HepG2 (cell line): ENCODE measurements around the gene DNMT1. TPM values are rescaled to one million over a fixed set of nuclear protein-coding genes. Genes with fewer than 3 reads are reported as not detected.

ENCODE experiments used
- BORCS8-MEF2B ChIP-seq: sonication (generic); formaldehyde crosslinking; IDR thresholded peaks from 2 replicates; pipeline ENCODE4 v1.8.0; 2022; ENCODE audit warnings: mild to moderate bottlenecking, missing genetic modification reagents
- FOXA1 ChIP-seq, 2 experiments: fragments of 450-650 bp in 1 of 2; sonication (generic) in 1 of 2; formaldehyde crosslinking in 1 of 2; IDR thresholded peaks; 2 replicates each; pipeline versions ENCODE4 v1.4.0 to v1.6.1; 2016 to 2020; ENCODE audit warnings: missing genetic modification reagents in 1 of 2
- GTF3A ChIP-seq: sonication (generic); formaldehyde crosslinking; conservative IDR thresholded peaks from 2 replicates; pipeline ENCODE4 v1.4.0; 2020; ENCODE audit warnings: mild to moderate bottlenecking, missing genetic modification reagents
- NR2F6 ChIP-seq, 2 experiments: IDR thresholded peaks; 2 replicates each; pipeline ENCODE4 v1.6.1; 2016; ENCODE audit warnings: antibody characterized with exemption in 1 of 2, mild to moderate bottlenecking in 1 of 2
- RAD21 ChIP-seq: fragments of 450-650 bp; formaldehyde crosslinking; IDR thresholded peaks from 2 replicates; pipeline ENCODE4 v1.5.0; 2020; ENCODE audit warnings: mild to moderate bottlenecking
- RBFOX2 ChIP-seq: fragments of 200-400 bp; formaldehyde crosslinking; IDR thresholded peaks from 2 replicates; pipeline ENCODE4 v1.6.1; 2017; ENCODE audit warnings: low read depth, mild to moderate bottlenecking, low read length
- SAP130 ChIP-seq: IDR thresholded peaks from 2 replicates; pipeline ENCODE4 v1.6.1; 2016; ENCODE audit warnings: low read depth
- SP1 ChIP-seq, 2 experiments: fragments of 450-650 bp in 1 of 2; sonication (generic) in 1 of 2; formaldehyde crosslinking in 1 of 2; IDR thresholded peaks; 2 replicates each; pipeline versions ENCODE4 v1.4.0 to v1.6.1; 2016 to 2020; ENCODE audit warnings: missing genetic modification reagents in 1 of 2
- TAF1 ChIP-seq: sonication (generic); formaldehyde crosslinking; IDR thresholded peaks from 2 replicates; pipeline ENCODE4 v1.4.0; 2020; ENCODE audit warnings: missing genetic modification reagents
- ZFP82 ChIP-seq: sonication (generic); formaldehyde crosslinking; IDR thresholded peaks from 2 replicates; pipeline ENCODE4 v1.5.1; 2020; ENCODE audit warnings: mild to moderate bottlenecking, missing genetic modification reagents, borderline replicate concordance
- ZNF850 ChIP-seq: sonication (generic); formaldehyde crosslinking; conservative IDR thresholded peaks from 2 replicates; pipeline ENCODE4 v1.9.0; 2021; ENCODE audit warnings: mild to moderate bottlenecking, missing genetic modification reagents
- ZSCAN25 ChIP-seq: sonication (generic); formaldehyde crosslinking; IDR thresholded peaks from 2 replicates; pipeline ENCODE4 v1.8.0; 2022; ENCODE audit warnings: mild to moderate bottlenecking, missing genetic modification reagents
- ZZZ3 ChIP-seq: sonication (generic); formaldehyde crosslinking; IDR thresholded peaks from 2 replicates; pipeline ENCODE4 v1.4.0; 2020; ENCODE audit warnings: missing genetic modification reagents, mild to moderate bottlenecking, borderline replicate concordance
- polyA plus RNA-seq, 8 experiments: library from polyadenylated mRNA; depleted of rRNA in 3 of 8; stranded (reverse) in 7 of 8; unstranded in 1 of 8; fragments of >200 nt; fragmentation: Illumina TruSeq in 4 of 8; extraction: Trizol in 4 of 8; gene quantifications; 2 replicates each; pipeline versions ENCODE4 v1.2.1 to v1.2.3, GENCODE V29; 2011 to 2016; ENCODE audit warnings: low read depth in 4 of 8, missing spikeins in 1 of 8, mixed read lengths in 1 of 8; ENCODE audit not compliant: insufficient read depth in 1 of 8
- total RNA-seq, 5 experiments: library from RNA; depleted of rRNA; stranded (reverse); fragments of >200 nt; fragmentation: Illumina TruSeq; extraction: Trizol; gene quantifications; 2 replicates each; pipeline ENCODE4 v1.2.3, GENCODE V29; 2016; ENCODE audit warnings: low read depth in 1 of 5
- TF ChIP-seq, protein P1 (sequence below): sonication (generic); formaldehyde crosslinking; IDR thresholded peaks from 2 replicates; pipeline ENCODE4 v1.8.0; 2023; ENCODE audit warnings: mild to moderate bottlenecking, missing genetic modification reagents
- TF ChIP-seq, protein P2 (sequence below): sonication (generic); formaldehyde crosslinking; IDR thresholded peaks from 2 replicates; pipeline ENCODE4 v1.4.0; 2020; ENCODE audit warnings: missing genetic modification reagents
- TF ChIP-seq, protein P3 (sequence below): IDR thresholded peaks from 2 replicates; pipeline ENCODE4 v1.6.1; 2016; ENCODE audit warnings: low read depth, borderline replicate concordance
- TF ChIP-seq, protein P4 (sequence below): sonication (generic); formaldehyde crosslinking; IDR thresholded peaks from 2 replicates; pipeline ENCODE4 v1.4.0; 2020; ENCODE audit warnings: missing genetic modification reagents
- TF ChIP-seq, protein P5 (sequence below): sonication (generic); formaldehyde crosslinking; IDR thresholded peaks from 2 replicates; pipeline ENCODE4 v1.9.0; 2021; ENCODE audit warnings: missing genetic modification reagents, borderline replicate concordance
- TF ChIP-seq, protein P6 (sequence below): sonication (generic); formaldehyde crosslinking; IDR thresholded peaks from 2 replicates; pipeline ENCODE4 v1.9.0; 2021; ENCODE audit warnings: missing genetic modification reagents, mild to moderate bottlenecking, borderline replicate concordance

Gene DNMT1
- total and polyA plus RNA-seq, 2 of the 13 experiments (the other 11 are each of a cell fraction or from before 2014, with no cell fraction given), result 31.2 to 91.1 TPM

DNA sequence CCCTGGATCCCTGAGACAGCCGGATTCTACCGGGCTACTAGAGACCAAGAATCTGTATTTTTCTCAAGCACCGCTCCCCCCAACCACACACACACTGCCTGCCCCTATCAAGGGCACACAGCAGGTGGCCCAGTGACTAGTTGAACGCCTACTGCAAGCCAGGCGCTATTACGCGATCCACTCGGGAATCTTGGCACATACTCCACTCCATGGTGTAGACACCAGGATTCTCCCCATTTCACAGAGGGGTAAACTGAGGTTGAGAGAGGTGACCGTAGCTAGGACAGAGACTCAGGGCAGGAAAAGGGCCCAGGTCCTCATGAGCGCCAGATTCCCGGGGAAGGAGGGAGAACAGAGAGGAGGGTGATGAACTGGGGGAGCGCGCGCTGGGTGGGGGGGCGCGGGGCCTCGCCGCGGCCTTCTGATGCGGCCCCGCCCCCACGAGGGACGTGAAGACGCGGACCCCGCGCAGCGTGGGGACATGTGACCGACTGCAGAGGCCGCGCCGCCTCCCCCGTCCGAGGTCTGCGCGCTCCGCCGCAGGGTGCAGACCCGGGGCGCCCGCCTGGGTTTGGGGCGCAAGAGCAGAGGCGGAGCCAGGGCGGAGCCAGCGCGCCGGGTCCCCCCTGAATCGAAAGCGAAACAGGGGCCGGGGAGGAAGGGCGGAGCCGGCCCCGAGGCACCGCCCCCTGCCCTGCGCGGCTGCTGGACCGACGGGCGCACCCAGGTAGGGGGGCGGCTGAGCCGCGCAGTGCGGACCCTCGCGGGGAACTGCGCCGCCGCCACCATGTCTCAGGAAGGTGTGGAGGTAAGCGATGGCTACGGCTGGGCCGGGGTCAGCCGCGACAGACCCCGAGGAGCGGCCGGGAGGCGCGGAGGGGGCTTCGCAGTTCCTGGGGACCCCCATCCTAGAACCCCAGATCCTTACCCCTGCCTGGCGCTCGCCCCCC is 108.8 kb downstream of the DNMT1 start, which contains the start of gene SHFL (continued):
- TF ChIP-seq, protein P1, sequence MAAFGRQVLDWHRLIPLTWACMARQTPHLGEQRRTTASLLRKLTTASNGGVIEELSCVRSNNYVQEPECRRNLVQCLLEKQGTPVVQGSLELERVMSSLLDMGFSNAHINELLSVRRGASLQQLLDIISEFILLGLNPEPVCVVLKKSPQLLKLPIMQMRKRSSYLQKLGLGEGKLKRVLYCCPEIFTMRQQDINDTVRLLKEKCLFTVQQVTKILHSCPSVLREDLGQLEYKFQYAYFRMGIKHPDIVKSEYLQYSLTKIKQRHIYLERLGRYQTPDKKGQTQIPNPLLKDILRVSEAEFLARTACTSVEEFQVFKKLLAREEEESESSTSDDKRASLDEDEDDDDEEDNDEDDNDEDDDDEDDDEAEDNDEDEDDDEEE (CRISPR knock-in tag), result 0 out of 2 replicates have a peak, but pooled peaks have one; percentile 29
- TF ChIP-seq RAD21 (CRISPR knock-in tag) (peak; percentile 16; the same call in 1 of the 2 replicates), GTF3A (no peak), ZSCAN25 (peak; percentile 83), SAP130 (peak; percentile 59), ZNF850 (CRISPR knock-in tag) (peak; percentile 74; the same call in 1 of the 2 replicates), NR2F6 (IDR thresholded peaks at IDR 0.05) (no peak), NR2F6 (CRISPR knock-in tag; IDR thresholded peaks at IDR 0.05) (no peak), TAF1 (peak; percentile 33; the same call in 1 of the 2 replicates), ZFP82 (peak; percentile 57; the same call in 1 of the 2 replicates), SP1 (IDR thresholded peaks at IDR 0.05) (no peak), SP1 (CRISPR knock-in tag; IDR thresholded peaks at IDR 0.05) (peak; percentile 37; the same call in 1 of the 2 replicates), RBFOX2 (peak; percentile 89), FOXA1 (IDR thresholded peaks at IDR 0.05) (no peak), FOXA1 (CRISPR knock-in tag; IDR thresholded peaks at IDR 0.05) (no peak), ZZZ3 (CRISPR knock-in tag) (no peak), BORCS8-MEF2B (no peak)
- TF ChIP-seq, protein P2, sequence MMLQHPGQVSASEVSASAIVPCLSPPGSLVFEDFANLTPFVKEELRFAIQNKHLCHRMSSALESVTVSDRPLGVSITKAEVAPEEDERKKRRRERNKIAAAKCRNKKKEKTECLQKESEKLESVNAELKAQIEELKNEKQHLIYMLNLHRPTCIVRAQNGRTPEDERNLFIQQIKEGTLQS, result peak; percentile 17; the same call in 1 of the 2 replicates
- TF ChIP-seq, protein P3, sequence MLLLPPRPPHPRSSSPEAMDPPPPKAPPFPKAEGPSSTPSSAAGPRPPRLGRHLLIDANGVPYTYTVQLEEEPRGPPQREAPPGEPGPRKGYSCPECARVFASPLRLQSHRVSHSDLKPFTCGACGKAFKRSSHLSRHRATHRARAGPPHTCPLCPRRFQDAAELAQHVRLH (CRISPR knock-in tag), result 0 out of 2 replicates have a peak, but pooled peaks have one; percentile 5
- TF ChIP-seq, protein P4, sequence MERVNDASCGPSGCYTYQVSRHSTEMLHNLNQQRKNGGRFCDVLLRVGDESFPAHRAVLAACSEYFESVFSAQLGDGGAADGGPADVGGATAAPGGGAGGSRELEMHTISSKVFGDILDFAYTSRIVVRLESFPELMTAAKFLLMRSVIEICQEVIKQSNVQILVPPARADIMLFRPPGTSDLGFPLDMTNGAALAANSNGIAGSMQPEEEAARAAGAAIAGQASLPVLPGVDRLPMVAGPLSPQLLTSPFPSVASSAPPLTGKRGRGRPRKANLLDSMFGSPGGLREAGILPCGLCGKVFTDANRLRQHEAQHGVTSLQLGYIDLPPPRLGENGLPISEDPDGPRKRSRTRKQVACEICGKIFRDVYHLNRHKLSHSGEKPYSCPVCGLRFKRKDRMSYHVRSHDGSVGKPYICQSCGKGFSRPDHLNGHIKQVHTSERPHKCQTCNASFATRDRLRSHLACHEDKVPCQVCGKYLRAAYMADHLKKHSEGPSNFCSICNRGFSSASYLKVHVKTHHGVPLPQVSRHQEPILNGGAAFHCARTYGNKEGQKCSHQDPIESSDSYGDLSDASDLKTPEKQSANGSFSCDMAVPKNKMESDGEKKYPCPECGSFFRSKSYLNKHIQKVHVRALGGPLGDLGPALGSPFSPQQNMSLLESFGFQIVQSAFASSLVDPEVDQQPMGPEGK (CRISPR knock-in tag), result peak; percentile 47
- TF ChIP-seq, protein P5, sequence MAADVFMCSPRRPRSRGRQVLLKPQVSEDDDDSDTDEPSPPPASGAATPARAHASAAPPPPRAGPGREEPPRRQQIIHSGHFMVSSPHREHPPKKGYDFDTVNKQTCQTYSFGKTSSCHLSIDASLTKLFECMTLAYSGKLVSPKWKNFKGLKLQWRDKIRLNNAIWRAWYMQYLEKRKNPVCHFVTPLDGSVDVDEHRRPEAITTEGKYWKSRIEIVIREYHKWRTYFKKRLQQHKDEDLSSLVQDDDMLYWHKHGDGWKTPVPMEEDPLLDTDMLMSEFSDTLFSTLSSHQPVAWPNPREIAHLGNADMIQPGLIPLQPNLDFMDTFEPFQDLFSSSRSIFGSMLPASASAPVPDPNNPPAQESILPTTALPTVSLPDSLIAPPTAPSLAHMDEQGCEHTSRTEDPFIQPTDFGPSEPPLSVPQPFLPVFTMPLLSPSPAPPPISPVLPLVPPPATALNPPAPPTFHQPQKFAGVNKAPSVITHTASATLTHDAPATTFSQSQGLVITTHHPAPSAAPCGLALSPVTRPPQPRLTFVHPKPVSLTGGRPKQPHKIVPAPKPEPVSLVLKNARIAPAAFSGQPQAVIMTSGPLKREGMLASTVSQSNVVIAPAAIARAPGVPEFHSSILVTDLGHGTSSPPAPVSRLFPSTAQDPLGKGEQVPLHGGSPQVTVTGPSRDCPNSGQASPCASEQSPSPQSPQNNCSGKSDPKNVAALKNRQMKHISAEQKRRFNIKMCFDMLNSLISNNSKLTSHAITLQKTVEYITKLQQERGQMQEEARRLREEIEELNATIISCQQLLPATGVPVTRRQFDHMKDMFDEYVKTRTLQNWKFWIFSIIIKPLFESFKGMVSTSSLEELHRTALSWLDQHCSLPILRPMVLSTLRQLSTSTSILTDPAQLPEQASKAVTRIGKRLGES (CRISPR knock-in tag), result no peak
- TF ChIP-seq, protein P6, sequence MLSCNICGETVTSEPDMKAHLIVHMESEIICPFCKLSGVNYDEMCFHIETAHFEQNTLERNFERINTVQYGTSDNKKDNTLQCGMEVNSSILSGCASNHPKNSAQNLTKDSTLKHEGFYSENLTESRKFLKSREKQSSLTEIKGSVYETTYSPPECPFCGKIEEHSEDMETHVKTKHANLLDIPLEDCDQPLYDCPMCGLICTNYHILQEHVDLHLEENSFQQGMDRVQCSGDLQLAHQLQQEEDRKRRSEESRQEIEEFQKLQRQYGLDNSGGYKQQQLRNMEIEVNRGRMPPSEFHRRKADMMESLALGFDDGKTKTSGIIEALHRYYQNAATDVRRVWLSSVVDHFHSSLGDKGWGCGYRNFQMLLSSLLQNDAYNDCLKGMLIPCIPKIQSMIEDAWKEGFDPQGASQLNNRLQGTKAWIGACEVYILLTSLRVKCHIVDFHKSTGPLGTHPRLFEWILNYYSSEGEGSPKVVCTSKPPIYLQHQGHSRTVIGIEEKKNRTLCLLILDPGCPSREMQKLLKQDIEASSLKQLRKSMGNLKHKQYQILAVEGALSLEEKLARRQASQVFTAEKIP (CRISPR knock-in tag), result no peak
